GM19239 (cell line): ENCODE results near the gene NDUFAF3.
A peak's percentile ranks its signal among the peaks of the same experiment; 100 is the strongest.
"Not testable (repeated sequence)": the region's sequence is repeated elsewhere in the genome, so short reads cannot be mapped to it uniquely, and the experiment has no call there.

Experiments used
- DNase-seq: peaks from one replicate; pipeline ENCODE4 v3.0.0; 2011; ENCODE audit warnings: low spot score; ENCODE audit not compliant: insufficient read length
- FAIRE-seq: peaks from 2 replicates; lab custom pipeline; 2011; peaks lifted over from hg19 to GRCh38; lab: Jason Lieb, UNC

Gene NDUFAF3

DNA sequence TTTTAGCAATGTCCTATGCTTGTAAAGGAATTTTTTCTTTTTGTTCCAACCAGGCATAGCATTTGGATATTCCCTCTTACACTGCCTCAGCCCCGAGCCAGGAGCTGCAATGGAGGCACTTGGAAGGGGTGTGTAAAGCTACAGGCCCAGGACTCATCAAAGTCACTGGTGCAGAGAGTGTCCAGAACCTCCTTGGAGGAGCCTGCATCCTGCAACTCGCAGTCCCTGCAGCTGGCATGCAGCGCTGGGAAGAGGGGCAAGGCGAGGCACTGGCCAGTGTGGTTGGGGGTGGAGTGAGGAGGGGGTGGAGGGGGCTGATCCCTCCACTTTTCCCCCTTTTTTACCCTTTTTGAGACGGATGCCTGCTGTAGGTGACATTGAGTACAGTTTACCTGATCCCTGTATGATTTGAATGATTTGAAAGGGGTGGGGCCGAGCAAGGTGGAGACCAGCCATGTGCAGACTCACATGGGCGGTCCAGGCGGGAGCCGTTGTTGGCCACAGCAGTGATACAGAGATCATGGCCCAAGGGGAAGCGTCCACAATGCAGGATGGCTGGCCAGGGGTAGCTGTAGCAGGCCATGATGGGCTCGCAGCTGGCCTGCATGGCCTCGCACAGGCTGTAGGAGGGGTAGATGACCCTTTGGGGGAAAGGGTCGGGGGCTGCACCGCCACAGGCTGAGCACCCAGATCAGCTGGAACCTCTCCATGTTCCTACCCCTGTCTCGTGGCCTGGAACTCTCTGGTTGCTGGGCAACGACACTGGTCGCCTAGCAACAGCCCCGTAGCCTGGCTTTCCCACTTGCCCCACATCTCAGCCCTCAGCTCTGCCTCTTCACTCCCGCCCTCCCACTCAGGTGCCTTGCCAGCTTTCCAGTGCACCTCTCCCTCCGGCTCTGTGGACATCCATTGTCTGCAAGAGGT is 23.9 kb upstream of the NDUFAF3 start:
- FAIRE-seq (no peak), DNase-seq (no peak)

GRCh38 chr3:48999085-48999858 is 22.6 kb upstream of the NDUFAF3 start:
- FAIRE-seq, result no peak
- no peak for DNase-seq

DNA sequence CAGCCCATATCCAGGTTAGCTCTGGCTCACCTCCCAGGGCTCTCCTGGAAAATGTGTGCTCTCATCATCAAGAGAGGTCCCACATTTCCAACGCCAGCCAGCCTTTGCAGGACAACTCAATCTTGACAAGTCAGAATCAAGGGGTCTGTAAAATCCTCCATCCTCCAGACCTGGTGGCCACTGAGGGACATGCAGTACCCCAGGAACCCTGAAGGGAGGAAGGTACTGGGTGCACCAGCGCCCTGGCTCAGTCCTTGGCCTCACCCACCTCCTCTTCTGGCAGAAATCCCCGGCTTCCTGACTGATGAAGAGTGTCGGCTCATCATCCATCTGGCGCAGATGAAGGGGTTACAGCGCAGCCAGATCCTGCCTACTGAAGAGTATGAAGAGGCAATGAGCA is 20.8 kb upstream of the NDUFAF3 start:
- FAIRE-seq (no peak), DNase-seq (no peak)

- FAIRE-seq (no peak), DNase-seq (no peak)
These were observed 17.3 kb upstream of the NDUFAF3 start for GRCh38 chr3:49004352-49005302.

- FAIRE-seq (no peak), DNase-seq (no peak)
These were observed 16.6 kb upstream of the NDUFAF3 start for GRCh38 chr3:49005303-49005680.

DNA sequence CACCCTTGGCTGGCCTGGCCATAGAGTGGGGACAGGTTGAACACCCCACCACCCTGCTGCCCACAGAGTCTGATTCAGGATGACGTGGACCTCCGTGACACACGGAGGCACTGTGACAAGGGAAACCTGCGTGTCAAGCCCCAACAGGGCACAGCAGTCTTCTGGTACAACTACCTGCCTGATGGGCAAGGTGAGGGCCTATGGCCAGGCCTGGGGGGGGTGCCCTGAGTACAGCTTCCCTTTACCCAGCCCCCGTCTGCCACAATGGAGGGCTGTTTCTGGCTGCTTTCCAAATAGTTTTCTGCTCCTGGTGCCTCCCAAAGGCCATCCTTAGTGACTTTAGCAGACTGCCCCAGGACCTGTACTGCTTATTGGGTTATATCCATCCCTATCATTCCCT is 15.9 kb upstream of the NDUFAF3 start:
- FAIRE-seq, result no peak
- DNase-seq, result no peak

DNA sequence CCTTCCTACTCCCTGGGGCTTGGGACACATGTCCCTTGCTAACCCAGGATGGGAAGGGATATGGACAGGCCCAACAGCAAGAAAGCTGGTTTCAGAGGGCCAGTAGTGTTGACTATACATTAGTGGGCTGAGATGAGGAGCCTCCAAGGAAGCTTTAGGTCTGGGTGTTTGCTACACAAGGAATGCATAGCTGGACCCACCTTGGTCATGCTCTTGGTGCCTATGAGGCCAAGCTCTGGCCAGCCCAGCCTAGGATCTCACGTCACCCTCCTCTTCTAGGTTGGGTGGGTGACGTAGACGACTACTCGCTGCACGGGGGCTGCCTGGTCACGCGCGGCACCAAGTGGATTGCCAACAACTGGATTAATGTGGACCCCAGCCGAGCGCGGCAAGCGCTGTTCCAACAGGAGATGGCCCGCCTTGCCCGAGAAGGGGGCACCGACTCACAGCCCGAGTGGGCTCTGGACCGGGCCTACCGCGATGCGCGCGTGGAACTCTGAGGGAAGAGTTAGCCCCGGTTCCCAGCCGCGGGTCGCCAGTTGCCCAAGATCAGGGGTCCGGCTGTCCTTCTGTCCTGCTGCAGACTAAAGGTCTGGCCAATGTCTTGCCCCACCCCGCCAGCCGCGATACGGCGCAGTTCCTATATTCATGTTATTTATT is 15.4 kb upstream of the NDUFAF3 start:
- DNase-seq (no peak), FAIRE-seq (peak; percentile 49)

DNA sequence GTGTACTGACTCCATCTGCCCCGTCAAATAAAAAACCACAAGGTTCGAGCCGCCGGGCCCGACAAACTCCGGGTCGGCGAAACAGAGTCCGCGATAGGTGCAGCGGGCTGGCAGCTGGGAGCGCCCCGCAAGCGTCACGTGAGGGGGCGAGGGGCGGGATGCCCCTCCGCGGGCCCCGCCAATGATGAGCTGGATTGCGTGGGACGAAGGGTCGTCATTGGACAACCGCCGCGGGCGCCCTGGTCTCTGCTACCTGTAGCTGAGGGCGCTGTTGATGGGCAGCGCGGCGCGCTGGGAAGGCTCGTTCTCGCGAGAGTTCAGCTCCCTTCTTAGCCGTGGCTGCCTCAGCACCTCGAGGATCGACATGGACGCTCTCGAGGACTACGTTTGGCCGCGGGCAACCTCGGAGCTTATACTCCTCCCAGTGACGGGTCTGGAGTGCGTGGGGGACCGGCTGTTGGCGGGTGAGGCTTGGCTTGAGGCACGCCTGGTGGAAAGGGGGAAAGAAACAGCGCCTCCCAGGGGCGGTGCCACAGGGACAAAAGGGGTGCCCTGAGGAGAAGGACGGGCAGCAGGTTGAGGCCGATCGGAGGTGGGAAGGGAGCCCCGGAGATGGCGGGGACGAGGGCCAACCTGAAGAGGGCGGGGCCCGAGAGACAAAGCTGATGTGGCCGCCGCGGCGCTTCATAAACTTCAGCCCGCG is 14.7 kb upstream of the NDUFAF3 start, which contains the start of gene WDR6:
Gene WDR6, plus strand, starts transcription at position 324 of the 703 bp plus-strand sequence. Its CDS starts 41 bp downstream, at position 365.
- DNase-seq (peak; percentile 95), FAIRE-seq (peak; percentile 97)

DNA sequence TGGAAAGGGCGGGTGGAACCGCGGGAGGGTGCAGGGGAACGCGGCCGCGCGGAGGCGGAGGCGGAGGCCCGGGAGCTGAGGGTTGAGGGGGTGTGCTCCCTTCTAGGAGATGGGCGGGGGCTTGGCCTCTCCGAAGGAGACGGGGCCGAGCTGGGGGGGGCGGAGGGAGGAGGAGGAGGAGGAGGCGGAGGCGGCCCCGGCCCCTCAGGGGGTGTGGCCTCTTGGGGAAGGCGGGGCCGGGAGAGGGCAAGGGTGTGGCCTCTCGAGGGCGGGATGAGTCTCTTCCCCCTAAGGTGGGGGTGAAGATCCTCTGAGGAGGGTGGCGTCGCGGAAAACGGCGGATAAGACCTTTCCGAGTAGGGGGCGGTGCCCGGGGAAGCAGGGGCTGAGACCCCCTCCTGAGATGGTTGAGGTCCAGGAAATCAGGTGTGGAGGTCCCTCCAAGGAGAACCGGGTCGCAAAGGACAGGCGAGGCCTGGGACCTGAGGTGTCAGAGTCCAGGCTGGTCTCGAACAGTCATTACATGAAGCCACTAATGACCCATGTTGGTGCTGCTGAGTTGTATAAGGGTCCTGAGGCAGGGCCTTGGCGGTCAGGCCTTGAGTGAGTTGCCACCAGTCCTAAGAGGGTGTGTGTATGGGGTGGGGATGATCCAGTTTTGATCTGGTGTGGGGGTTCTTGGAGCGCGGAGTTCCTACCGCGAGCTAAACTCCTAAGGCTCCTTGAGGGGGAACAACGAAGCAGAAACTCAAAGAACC is 14.0 kb upstream of the NDUFAF3 start:
- peak; percentile 72 for FAIRE-seq
- DNase-seq, result peak; percentile 56

DNA sequence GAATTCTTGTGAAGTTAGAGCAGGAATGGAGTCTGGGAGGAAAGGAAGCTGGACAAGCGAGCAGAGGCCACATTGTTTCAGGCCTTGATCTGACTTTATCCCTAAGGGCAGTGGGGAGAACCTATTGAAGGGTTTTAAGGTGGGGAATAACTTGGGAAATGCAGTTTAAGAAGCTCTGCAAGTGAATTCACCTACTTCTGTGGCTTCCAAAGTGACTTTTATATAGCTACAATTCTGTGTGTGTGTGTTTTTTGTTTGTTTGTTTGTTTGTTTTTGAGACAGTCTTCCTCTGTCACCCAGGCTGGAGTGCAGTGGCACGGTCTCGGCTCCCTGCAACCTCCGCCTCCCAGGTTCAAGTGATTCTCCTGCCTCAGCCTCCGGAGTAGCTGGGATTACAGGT is 13.3 kb upstream of the NDUFAF3 start:
- DNase-seq, FAIRE-seq: not testable (repeated sequence)

- DNase-seq (no peak), FAIRE-seq (no peak)
These were observed 12.5 kb upstream of the NDUFAF3 start for GRCh38 chr3:49009396-49009795.

GRCh38 chr3:49012441-49013017 is 9.4 kb upstream of the NDUFAF3 start:
- no peak for FAIRE-seq
- DNase-seq, result no peak

DNA sequence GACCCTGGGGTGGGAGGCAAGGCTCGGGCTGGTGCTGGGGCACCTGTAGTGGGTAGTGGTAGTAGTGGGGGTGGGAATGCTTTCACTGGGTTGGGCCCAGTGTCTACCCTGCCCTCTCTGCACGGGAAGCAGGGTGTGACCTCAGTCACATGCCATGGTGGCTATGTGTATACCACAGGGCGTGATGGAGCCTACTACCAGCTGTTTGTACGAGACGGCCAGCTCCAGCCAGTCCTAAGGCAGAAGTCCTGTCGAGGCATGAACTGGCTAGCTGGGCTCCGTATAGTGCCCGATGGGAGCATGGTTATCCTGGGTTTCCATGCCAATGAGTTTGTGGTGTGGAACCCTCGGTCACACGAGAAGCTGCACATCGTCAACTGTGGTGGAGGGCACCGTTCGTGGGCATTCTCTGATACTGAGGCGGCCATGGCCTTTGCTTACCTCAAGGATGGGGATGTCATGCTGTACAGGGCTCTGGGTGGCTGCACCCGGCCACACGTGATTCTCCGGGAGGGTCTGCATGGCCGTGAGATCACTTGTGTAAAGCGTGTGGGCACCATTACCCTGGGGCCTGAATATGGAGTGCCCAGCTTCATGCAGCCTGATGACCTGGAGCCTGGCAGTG is 8.7 kb upstream of the NDUFAF3 start:
- DNase-seq (no peak), FAIRE-seq (no peak)

GRCh38 chr3:49013738-49014660 is 7.9 kb upstream of the NDUFAF3 start:
- DNase-seq (no peak), FAIRE-seq (peak; percentile 81)

DNA sequence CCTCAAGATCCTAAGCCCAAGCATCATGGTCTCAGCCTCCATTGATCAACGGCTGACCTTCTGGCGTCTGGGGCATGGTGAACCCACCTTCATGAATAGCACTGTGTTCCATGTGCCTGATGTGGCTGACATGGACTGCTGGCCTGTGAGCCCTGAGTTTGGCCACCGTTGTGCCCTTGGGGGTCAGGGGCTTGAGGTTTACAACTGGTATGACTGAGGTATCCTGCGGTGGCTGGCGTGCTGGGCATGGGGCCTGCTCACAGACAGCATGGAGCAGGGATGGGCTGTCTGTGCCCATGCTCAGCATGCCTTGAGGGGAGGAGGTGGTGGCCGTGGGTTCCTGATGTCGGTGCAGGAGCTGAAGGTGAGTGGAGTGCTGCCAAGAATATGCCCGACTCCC is 6.8 kb upstream of the NDUFAF3 start:
- FAIRE-seq (no peak), DNase-seq (no peak)

GRCh38 chr3:49015765-49016164 is 6.2 kb upstream of the NDUFAF3 start:
- FAIRE-seq (no peak), DNase-seq (no peak)
